GM12864 (cell line): ENCODE results near the gene FAM227B.

Experiments used
- DNase-seq: peaks from one replicate; pipeline ENCODE4 v3.0.0-alpha.2; 2011; ENCODE audit warnings: low read depth
- H3K4me3 ChIP-seq: 2 replicates; pipeline ENCODE4 v1.5.1; 2011; ENCODE audit warnings: mild to moderate bottlenecking, low read depth, low read length, control low read depth
- CTCF ChIP-seq: IDR thresholded peaks from 2 replicates; pipeline ENCODE4 v1.5.1; 2011; ENCODE audit warnings: low read depth, mild to moderate bottlenecking, moderate library complexity, low read length, control low read depth, inconsistent platforms; ENCODE audit errors: missing control alignments

Gene FAM227B

DNA sequence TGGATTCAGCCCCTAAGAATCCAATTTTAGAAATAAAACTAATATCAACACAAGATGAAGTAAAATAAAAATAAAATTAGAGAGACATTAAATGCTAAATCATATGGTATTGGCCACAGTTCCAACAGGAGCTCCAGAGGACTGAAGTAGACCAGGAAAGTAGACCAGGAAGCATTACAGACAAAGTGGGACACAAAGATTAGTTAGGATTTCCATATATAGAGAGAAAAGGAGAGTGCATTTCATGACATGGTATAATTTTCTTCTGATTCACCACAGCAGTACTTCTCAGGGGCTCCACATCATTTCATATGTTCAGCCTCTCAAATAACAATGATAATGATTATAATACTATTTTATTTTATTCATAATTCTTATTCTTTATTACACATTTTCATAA lies 179.3 kb downstream of the FAM227B start:
- no peak for DNase-seq
- H3K4me3 ChIP-seq: no peak overlapping the region
- no peak for TF ChIP-seq CTCF

- no peak for TF ChIP-seq CTCF
- H3K4me3 ChIP-seq: no peak overlapping the region
- DNase-seq: no peak
Observed at GRCh38 chr15:49439678-49440395, 180.8 kb downstream of the FAM227B start.

- H3K4me3 ChIP-seq: no peak overlapping the region
- TF ChIP-seq CTCF: no peak
- DNase-seq: peak; percentile 12
Observed at GRCh38 chr15:49438962-49439631, 181.5 kb downstream of the FAM227B start.

DNA sequence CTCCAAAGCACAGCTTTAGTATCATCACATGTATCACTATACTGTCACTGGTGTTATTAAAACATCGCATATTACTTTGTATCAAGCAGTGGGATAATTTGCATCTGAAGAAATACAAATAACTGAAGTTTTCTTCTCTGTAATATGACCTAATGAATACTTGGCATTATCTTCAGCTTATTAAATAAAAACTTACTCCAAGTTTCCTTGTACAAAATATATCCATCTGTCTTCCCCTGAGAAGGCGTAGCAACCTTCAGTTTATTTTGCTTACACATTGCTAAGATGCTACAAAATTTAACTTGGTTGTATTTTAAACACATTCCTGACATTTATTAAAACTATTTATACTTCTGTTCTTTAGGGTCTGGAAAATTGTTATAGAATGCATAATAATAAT lies 183.9 kb downstream of the FAM227B start:
- TF ChIP-seq CTCF: no peak
- H3K4me3 ChIP-seq: no peak overlapping the region
- DNase-seq: no peak

GRCh38 chr15:49435174-49435573 lies 185.4 kb downstream of the FAM227B start:
- no peak overlapping the region for H3K4me3 ChIP-seq
- TF ChIP-seq CTCF: no peak
- DNase-seq: no peak

- DNase-seq: no peak
- no peak for TF ChIP-seq CTCF
- H3K4me3 ChIP-seq: no peak overlapping the region
Observed at GRCh38 chr15:49430046-49430445, 190.6 kb downstream of the FAM227B start.
